Mesothelial cell of epicardium (in vitro differentiated cells): ENCODE measurements around the gene TTC7B. TPM values are rescaled to one million over a fixed set of nuclear protein-coding genes. Genes with fewer than 3 reads are reported as not detected.

ENCODE experiments used
- DNase-seq, 2 experiments: peaks; one replicate each; pipeline ENCODE4 v3.0.0; 2021; ENCODE audit warnings: low spot score in 2 of 2; ENCODE audit not compliant: unreplicated experiment in 2 of 2
- H3K27ac Mint-ChIP-seq: 2 replicates; pipeline ENCODE4 v1.8.0; 2021; ENCODE audit warnings: mixed read lengths
- H3K27me3 Mint-ChIP-seq: 2 replicates; pipeline ENCODE4 v1.8.0; 2021; ENCODE audit warnings: low read depth, mixed read lengths
- H3K36me3 Mint-ChIP-seq: 2 replicates; pipeline ENCODE4 v1.8.0; 2021; ENCODE audit warnings: mixed read lengths
- H3K4me1 Mint-ChIP-seq: 2 replicates; pipeline ENCODE4 v1.8.0; 2021; ENCODE audit warnings: mixed read lengths
- H3K4me3 Mint-ChIP-seq: 2 replicates; pipeline ENCODE4 v1.8.0; 2021; ENCODE audit warnings: mild to moderate bottlenecking, moderate library complexity, mixed read lengths
- H3K9me3 Mint-ChIP-seq: 2 replicates; pipeline ENCODE4 v1.8.0; 2021; ENCODE audit warnings: mixed read lengths
- total RNA-seq: library from RNA; stranded (reverse); gene quantifications from 3 replicates; pipeline ENCODE4 v1.2.1, GENCODE V29; 2021
- TF ChIP-seq, protein P1 (sequence below): fragments of 200-600 bp; sonication (generic); IDR thresholded peaks from one replicate; pipeline ENCODE4 v1.5.0; 2021; ENCODE audit warnings: antibody characterized with exemption; ENCODE audit not compliant: unreplicated experiment

TTC7B gene
- total RNA-seq, 1 donor from 2014 or later, result 56.5 TPM

DNA sequence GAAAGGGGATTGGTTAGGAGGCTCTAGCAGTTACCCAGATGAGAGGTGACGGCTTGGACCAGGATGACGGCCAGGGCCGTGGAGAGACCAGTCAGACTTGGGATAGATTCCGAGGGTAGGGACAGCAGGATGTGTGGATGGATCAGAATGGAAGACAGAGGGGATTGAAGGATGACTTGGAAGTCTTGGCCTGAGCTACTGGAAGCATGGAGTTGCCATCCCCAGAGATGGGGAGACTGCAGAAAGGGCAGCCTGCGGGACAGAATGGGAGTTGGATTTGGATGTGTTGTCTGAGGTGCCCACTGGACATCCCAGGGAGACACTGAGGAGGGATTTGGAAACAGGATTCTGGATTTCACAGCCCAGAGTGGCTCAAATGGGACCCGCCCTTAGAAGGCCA lies 317.1 kb downstream of the TTC7B start:
- no peak overlapping the region for H3K4me3 Mint-ChIP-seq
- peaks cover 10% of the 10 kb centered on the region for H3K4me1 Mint-ChIP-seq
- DNase-seq, result no peak
- H3K27me3 Mint-ChIP-seq, result peaks cover 1% of the 10 kb centered on the region
- TF ChIP-seq, protein P1, sequence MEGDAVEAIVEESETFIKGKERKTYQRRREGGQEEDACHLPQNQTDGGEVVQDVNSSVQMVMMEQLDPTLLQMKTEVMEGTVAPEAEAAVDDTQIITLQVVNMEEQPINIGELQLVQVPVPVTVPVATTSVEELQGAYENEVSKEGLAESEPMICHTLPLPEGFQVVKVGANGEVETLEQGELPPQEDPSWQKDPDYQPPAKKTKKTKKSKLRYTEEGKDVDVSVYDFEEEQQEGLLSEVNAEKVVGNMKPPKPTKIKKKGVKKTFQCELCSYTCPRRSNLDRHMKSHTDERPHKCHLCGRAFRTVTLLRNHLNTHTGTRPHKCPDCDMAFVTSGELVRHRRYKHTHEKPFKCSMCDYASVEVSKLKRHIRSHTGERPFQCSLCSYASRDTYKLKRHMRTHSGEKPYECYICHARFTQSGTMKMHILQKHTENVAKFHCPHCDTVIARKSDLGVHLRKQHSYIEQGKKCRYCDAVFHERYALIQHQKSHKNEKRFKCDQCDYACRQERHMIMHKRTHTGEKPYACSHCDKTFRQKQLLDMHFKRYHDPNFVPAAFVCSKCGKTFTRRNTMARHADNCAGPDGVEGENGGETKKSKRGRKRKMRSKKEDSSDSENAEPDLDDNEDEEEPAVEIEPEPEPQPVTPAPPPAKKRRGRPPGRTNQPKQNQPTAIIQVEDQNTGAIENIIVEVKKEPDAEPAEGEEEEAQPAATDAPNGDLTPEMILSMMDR, result no peak
- H3K27ac Mint-ChIP-seq, result no peak overlapping the region
- no peaks in the 10 kb centered on the region for H3K36me3 Mint-ChIP-seq
- H3K9me3 Mint-ChIP-seq, result no peaks in the 10 kb centered on the region

DNA sequence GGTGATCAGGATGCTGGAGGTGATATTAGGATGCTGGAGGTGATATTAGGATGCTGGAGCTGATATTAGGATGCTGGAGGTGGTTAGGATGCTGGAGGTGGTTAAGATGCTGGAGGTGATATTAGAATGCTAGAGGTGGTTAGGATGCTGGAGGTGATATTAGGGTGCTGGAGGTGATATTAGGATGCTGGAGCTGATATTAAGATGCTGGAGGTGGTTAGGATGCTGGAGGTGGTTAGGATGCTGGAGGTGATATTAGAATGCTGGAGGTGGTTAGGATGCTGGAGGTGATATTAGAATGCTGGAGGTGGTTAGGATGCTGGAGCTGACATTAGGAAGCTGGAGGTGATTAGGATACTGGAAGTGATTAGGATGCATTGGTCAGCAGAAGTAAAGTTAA lies 318.0 kb downstream of the TTC7B start:
- H3K27ac Mint-ChIP-seq, result no peak overlapping the region
- no peak overlapping the region for H3K4me3 Mint-ChIP-seq
- H3K4me1 Mint-ChIP-seq, result peaks cover 10% of the 10 kb centered on the region
- H3K27me3 Mint-ChIP-seq, result peaks cover 1% of the 10 kb centered on the region
- no peak for DNase-seq
- no peaks in the 10 kb centered on the region for H3K36me3 Mint-ChIP-seq
- no peaks in the 10 kb centered on the region for H3K9me3 Mint-ChIP-seq
- TF ChIP-seq, protein P1, result no peak

DNA sequence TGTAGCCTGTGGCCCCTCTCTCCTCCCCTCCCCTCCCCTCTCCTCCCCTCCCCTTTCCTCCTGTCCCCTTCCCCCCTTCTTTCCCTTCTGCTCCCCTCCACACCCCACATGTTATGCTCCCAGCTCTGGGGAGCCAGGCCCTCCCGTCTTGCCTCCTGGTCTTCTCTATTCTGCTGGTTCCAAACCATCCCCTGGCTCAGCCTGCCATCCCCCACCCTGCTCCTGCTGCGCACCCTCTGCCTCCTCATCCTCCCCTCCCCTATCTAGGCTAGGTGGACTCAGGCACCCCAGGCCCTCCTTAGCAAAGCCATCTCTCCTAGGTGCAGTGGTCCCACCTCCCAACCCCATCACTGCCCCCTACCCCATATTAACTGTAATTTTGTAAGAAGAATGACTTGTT lies 319.9 kb downstream of the TTC7B start:
- H3K36me3 Mint-ChIP-seq, result no peaks in the 10 kb centered on the region
- no peak overlapping the region for H3K27ac Mint-ChIP-seq
- peaks cover 13% of the 10 kb centered on the region for H3K4me1 Mint-ChIP-seq
- TF ChIP-seq, protein P1, result no peak
- H3K9me3 Mint-ChIP-seq, result no peaks in the 10 kb centered on the region
- no peak overlapping the region for H3K4me3 Mint-ChIP-seq
- peaks cover 1% of the 10 kb centered on the region for H3K27me3 Mint-ChIP-seq
- no peak for DNase-seq

DNA sequence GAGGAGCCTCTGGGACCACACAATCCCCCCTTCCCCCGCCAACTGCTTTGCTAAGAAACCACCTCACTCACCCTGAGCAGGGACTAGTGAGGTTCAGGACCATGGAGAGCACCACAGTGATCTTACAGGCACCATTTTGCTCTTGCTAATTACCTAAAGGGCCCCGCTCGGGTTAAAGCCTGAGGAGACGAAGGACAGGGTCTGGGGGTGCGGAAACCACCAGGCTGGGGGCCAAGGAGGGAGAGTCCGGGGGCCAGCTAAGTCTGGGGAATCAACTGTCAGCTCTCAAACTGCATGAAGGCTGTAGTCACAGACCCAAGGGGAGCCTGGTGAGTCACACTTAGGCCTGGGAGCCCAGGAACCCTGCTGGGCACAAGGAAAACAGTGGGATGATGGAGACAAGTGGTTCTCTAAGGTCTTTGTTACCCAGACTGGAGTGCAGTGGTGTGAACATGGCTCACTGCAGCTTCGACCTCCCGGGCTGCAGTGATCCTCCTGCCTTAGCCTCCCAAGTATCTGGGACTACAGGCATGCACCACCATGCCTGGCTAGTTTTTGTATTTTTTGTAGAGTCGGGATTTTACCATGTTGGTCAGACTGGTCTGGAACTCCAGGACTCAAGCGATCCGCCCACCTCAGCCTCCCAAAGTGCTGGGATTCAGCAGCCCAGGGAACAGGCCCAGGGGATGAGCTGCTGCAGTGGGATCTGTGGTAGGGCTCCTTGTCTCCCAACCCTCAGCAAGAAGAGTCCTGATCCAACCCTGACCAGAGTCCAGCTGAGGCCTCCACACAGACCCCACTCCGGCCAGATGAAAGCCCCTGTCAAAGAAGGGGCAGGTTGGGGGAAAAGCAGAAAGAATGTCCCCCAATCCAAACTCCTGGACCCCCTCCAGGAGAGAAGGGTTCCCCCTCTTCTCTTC lies 320.6 kb downstream of the TTC7B start:
- peaks cover 16% of the 10 kb centered on the region for H3K4me1 Mint-ChIP-seq
- no peak overlapping the region for H3K4me3 Mint-ChIP-seq
- peak; percentile 67 to 76 for DNase-seq
- no peaks in the 10 kb centered on the region for H3K9me3 Mint-ChIP-seq
- no peak overlapping the region for H3K27ac Mint-ChIP-seq
- no peaks in the 10 kb centered on the region for H3K36me3 Mint-ChIP-seq
- peaks cover 1% of the 10 kb centered on the region for H3K27me3 Mint-ChIP-seq
- TF ChIP-seq, protein P1, result no peak

DNA sequence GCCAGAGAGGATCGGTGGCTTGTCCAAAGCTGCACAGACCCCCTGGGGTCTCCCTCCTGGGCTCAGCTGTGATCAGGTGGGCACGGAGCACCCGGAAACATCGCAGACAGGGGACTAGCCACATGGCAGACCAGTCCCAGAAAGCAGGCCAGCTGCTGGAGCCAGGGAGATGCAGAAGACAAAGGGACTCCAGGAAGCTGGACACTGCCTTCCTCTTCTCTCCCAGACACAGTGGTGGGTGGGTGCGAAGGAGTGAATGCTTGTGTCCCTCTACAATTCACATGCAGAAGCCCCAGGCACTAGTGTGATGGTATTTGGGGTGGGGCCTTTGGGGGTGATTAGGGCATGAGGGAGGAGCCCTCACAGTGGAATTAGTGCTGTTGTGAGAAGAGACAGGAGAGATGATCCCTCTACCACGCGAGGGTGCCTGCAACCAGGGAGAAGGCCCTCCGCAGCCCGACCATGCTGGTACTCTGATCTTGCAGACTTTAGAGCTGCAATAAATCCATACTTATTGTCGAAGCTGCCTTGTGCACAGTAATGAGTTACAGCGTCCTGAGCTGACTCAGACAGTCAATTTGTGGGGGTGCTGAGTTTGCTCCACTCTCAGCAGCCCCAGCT lies 324.2 kb downstream of the TTC7B start:
- H3K4me3 Mint-ChIP-seq, result no peak overlapping the region
- no peaks in the 10 kb centered on the region for H3K9me3 Mint-ChIP-seq
- peaks cover 13% of the 10 kb centered on the region for H3K4me1 Mint-ChIP-seq
- TF ChIP-seq, protein P1, result no peak
- peaks cover 1% of the 10 kb centered on the region for H3K27me3 Mint-ChIP-seq
- DNase-seq, result peak in 1 of 2 experiments; percentile 37
- no peak overlapping the region for H3K27ac Mint-ChIP-seq
- no peaks in the 10 kb centered on the region for H3K36me3 Mint-ChIP-seq
